ENCODE results near the gene ZNF746. TPM values are rescaled to one million over a fixed set of nuclear protein-coding genes. Genes with fewer than 3 reads are reported as not detected.

Gene ZNF746
- total RNA-seq, 1 donor = 22.1 TPM

DNA sequence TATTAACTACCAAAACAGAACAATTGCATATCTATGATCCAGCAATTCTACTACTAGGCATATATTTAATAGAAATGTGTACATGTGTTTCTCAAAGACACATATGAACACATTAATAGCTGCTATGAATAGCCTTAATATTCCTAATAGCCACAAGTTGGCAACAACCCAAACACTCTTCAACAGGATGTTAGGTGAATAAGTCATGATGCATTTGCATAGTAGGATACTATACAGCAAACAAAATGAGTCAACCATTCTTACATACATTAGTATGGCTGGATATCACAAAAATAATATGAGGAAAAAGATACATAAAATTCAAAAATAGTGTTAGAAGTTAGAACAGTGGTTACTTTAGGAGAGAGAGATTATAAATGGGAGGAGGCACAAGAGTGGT, 26.8 kb upstream of the ZNF746 start:
- no peak overlapping the region for H3K4me2 ChIP-seq (ENCODE audit: insufficient read depth, low read length)
- H3K4me1 ChIP-seq (ENCODE audit: insufficient read depth, low read length) = no peaks in the 10 kb centered on the region
- H3K27ac ChIP-seq (ENCODE audit: low read depth, low read length) = no peak overlapping the region
- H3K36me3 ChIP-seq (ENCODE audit: insufficient read depth, low read length) = no peaks in the 10 kb centered on the region
- H3K27me3 ChIP-seq (ENCODE audit: insufficient read depth, low read length) = no peaks in the 10 kb centered on the region
- H3K79me2 ChIP-seq (ENCODE audit: insufficient read depth, low read length) = no peaks in the 10 kb centered on the region
- no peak for TF ChIP-seq CTCF (IDR thresholded peaks at IDR 0.05; ENCODE audit: extremely low read depth, low read depth, low read length)
- H2AFZ ChIP-seq (ENCODE audit: low read length) = no peak overlapping the region
- peaks cover 9% of the 10 kb centered on the region for H3K9me3 ChIP-seq (ENCODE audit: low read depth, low read length)
- no peak overlapping the region for H3K4me3 ChIP-seq (ENCODE audit: insufficient read depth, low read length)
- no peaks in the 10 kb centered on the region for H4K20me1 ChIP-seq (ENCODE audit: insufficient read depth, low read length)
- DNase-seq (ENCODE audit: insufficient read length, low spot score, missing footprints) = no peak

DNA sequence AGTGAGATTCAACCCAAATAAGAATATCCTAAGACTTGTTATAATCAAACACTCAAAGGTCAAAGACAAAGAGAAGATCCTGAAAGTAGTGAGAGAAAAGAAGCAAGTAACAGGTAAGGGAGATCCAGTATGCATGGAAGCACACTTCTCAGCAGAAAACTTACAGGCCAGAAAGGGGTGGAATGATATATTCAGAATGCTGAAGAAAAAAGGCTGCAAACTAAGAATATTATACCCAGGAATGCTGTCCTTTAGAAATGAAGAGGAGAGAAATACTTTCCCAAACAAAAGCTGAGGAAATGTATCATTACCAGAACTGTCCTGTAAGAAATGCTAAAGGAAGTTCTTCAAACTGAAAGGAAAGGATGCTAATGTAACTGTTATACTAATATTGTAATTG, 12.6 kb upstream of the ZNF746 start:
- H3K79me2 ChIP-seq (ENCODE audit: insufficient read depth, low read length) = no peaks in the 10 kb centered on the region
- no peaks in the 10 kb centered on the region for H4K20me1 ChIP-seq (ENCODE audit: insufficient read depth, low read length)
- no peaks in the 10 kb centered on the region for H3K36me3 ChIP-seq (ENCODE audit: insufficient read depth, low read length)
- H3K4me3 ChIP-seq (ENCODE audit: insufficient read depth, low read length) = no peak overlapping the region
- no peak overlapping the region for H3K4me2 ChIP-seq (ENCODE audit: insufficient read depth, low read length)
- no peak overlapping the region for H3K27ac ChIP-seq (ENCODE audit: low read depth, low read length)
- H3K9me3 ChIP-seq (ENCODE audit: low read depth, low read length) = peaks cover 5% of the 10 kb centered on the region
- no peak overlapping the region for H2AFZ ChIP-seq (ENCODE audit: low read length)
- DNase-seq (ENCODE audit: insufficient read length, low spot score, missing footprints) = no peak
- H3K4me1 ChIP-seq (ENCODE audit: insufficient read depth, low read length) = no peaks in the 10 kb centered on the region
- H3K27me3 ChIP-seq (ENCODE audit: insufficient read depth, low read length) = no peaks in the 10 kb centered on the region
- TF ChIP-seq CTCF (IDR thresholded peaks at IDR 0.05; ENCODE audit: extremely low read depth, low read depth, low read length) = no peak

GRCh38 chr7:149509774-149510173, 12.2 kb upstream of the ZNF746 start:
- no peak for DNase-seq (ENCODE audit: insufficient read length, low spot score, missing footprints)
- TF ChIP-seq CTCF (IDR thresholded peaks at IDR 0.05; ENCODE audit: extremely low read depth, low read depth, low read length) = no peak
- H3K4me3 ChIP-seq (ENCODE audit: insufficient read depth, low read length) = no peak overlapping the region
- no peaks in the 10 kb centered on the region for H4K20me1 ChIP-seq (ENCODE audit: insufficient read depth, low read length)
- no peaks in the 10 kb centered on the region for H3K36me3 ChIP-seq (ENCODE audit: insufficient read depth, low read length)
- no peak overlapping the region for H3K4me2 ChIP-seq (ENCODE audit: insufficient read depth, low read length)
- no peaks in the 10 kb centered on the region for H3K4me1 ChIP-seq (ENCODE audit: insufficient read depth, low read length)
- no peaks in the 10 kb centered on the region for H3K79me2 ChIP-seq (ENCODE audit: insufficient read depth, low read length)
- no peak overlapping the region for H3K27ac ChIP-seq (ENCODE audit: low read depth, low read length)
- H2AFZ ChIP-seq (ENCODE audit: low read length) = no peak overlapping the region
- peaks cover 5% of the 10 kb centered on the region for H3K9me3 ChIP-seq (ENCODE audit: low read depth, low read length)
- H3K27me3 ChIP-seq (ENCODE audit: insufficient read depth, low read length) = no peaks in the 10 kb centered on the region

DNA sequence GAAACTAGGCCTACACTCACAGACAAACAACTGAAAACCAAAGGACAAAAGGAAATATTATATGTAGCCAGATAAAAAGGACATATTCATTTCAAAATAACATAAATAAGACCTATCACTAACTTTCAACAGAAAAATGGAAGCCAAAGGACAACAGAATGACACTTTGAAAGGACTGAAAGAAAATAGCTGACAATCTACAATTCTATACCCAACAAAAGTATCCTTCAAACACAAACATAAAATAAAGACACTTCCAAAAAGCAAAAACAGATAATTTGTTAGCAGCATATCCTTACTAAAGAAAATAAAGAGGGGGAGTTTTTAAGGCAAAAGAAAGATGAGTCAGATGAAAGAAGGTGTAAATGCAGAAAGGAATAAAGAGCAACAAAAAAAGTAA, 7.9 kb upstream of the ZNF746 start:
- Histone ChIP-seq H3K9me3 (ENCODE audit: low read depth, low read length) (peaks cover 5% of the 10 kb centered on the region), H3K27me3 (ENCODE audit: insufficient read depth, low read length) (no peaks in the 10 kb centered on the region), H3K36me3 (ENCODE audit: insufficient read depth, low read length) (no peaks in the 10 kb centered on the region), H4K20me1 (ENCODE audit: insufficient read depth, low read length) (no peaks in the 10 kb centered on the region), H2AFZ (ENCODE audit: low read length) (no peak overlapping the region), H3K27ac (ENCODE audit: low read depth, low read length) (no peak overlapping the region), H3K79me2 (ENCODE audit: insufficient read depth, low read length) (no peaks in the 10 kb centered on the region), H3K4me3 (ENCODE audit: insufficient read depth, low read length) (no peak overlapping the region), H3K4me1 (ENCODE audit: insufficient read depth, low read length) (no peaks in the 10 kb centered on the region), H3K4me2 (ENCODE audit: insufficient read depth, low read length) (no peak overlapping the region)
- DNase-seq (ENCODE audit: insufficient read length, low spot score, missing footprints) = no peak
- no peak for TF ChIP-seq CTCF (IDR thresholded peaks at IDR 0.05; ENCODE audit: extremely low read depth, low read depth, low read length)
